ENCODE measurements around the gene DNAAF9.

The DNAAF9 gene

GRCh38 chr20:3398681-3399252 is 8.7 kb downstream of the DNAAF9 start:
- Histone ChIP-seq H3K36me3 (ENCODE audit: low read depth) (0 out of 2 replicates have a peak, but pooled peaks cover 6% of the 10 kb centered on the region), H3K27ac (ENCODE audit: poor library complexity, severe bottlenecking) (no peak overlapping the region), H3K9me3 (ENCODE audit: severe bottlenecking) (peaks cover 5% of the 10 kb centered on the region), H3K4me1 (ENCODE audit: insufficient read depth, poor library complexity, severe bottlenecking) (no peaks in the 10 kb centered on the region), H3K4me3 (ENCODE audit: severe bottlenecking) (no peak overlapping the region), H3K27me3 (ENCODE audit: insufficient read depth, poor library complexity, severe bottlenecking) (no peaks in the 10 kb centered on the region)
- TF ChIP-seq, protein P1, sequence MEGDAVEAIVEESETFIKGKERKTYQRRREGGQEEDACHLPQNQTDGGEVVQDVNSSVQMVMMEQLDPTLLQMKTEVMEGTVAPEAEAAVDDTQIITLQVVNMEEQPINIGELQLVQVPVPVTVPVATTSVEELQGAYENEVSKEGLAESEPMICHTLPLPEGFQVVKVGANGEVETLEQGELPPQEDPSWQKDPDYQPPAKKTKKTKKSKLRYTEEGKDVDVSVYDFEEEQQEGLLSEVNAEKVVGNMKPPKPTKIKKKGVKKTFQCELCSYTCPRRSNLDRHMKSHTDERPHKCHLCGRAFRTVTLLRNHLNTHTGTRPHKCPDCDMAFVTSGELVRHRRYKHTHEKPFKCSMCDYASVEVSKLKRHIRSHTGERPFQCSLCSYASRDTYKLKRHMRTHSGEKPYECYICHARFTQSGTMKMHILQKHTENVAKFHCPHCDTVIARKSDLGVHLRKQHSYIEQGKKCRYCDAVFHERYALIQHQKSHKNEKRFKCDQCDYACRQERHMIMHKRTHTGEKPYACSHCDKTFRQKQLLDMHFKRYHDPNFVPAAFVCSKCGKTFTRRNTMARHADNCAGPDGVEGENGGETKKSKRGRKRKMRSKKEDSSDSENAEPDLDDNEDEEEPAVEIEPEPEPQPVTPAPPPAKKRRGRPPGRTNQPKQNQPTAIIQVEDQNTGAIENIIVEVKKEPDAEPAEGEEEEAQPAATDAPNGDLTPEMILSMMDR (IDR thresholded peaks at IDR 0.05; ENCODE audit: poor library complexity, severe bottlenecking), result no peak
- ATAC-seq (ENCODE audit: low read depth) (no peak), DNase-seq (ENCODE audit: low spot score) (no peak)

DNA sequence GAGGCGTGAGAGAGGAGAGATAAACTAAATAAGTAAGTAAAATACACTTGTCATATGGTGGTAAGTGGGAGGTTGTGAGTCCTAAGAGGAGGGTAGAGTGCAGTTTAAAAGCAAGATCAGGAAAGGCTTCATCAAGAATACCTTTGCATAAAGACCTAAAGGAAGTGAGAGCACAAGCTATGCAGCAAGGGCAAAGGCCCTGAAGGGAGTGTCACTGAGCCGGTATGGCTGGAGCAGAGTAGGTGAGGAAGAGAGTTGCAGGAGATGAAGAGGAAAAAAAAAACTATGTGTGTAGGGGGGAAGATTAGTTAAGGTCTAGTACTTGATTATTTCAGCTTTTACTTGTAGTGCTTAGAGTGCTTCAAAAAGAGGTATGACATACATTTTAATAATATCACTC is 11.0 kb downstream of the DNAAF9 start:
- 0 out of 2 replicates have a peak, but pooled peaks cover 6% of the 10 kb centered on the region for H3K36me3 ChIP-seq (ENCODE audit: low read depth)
- H3K4me3 ChIP-seq (ENCODE audit: severe bottlenecking), result no peak overlapping the region
- H3K4me1 ChIP-seq (ENCODE audit: insufficient read depth, poor library complexity, severe bottlenecking), result no peaks in the 10 kb centered on the region
- no peaks in the 10 kb centered on the region for H3K27me3 ChIP-seq (ENCODE audit: insufficient read depth, poor library complexity, severe bottlenecking)
- no peak overlapping the region for H3K27ac ChIP-seq (ENCODE audit: poor library complexity, severe bottlenecking)
- H3K9me3 ChIP-seq (ENCODE audit: severe bottlenecking), result peaks cover 5% of the 10 kb centered on the region
- DNase-seq (ENCODE audit: low spot score), result no peak
- no peak for ATAC-seq (ENCODE audit: low read depth)
- TF ChIP-seq, protein P1 (IDR thresholded peaks at IDR 0.05; ENCODE audit: poor library complexity, severe bottlenecking), result no peak

GRCh38 chr20:3392756-3393155 is 14.7 kb downstream of the DNAAF9 start:
- Histone ChIP-seq H3K4me3 (ENCODE audit: severe bottlenecking) (no peak overlapping the region), H3K36me3 (ENCODE audit: low read depth) (no peaks in the 10 kb centered on the region), H3K27me3 (ENCODE audit: insufficient read depth, poor library complexity, severe bottlenecking) (no peaks in the 10 kb centered on the region), H3K9me3 (ENCODE audit: severe bottlenecking) (peaks cover 5% of the 10 kb centered on the region), H3K4me1 (ENCODE audit: insufficient read depth, poor library complexity, severe bottlenecking) (no peaks in the 10 kb centered on the region), H3K27ac (ENCODE audit: poor library complexity, severe bottlenecking) (no peak overlapping the region)
- DNase-seq (ENCODE audit: low spot score) (no peak), ATAC-seq (ENCODE audit: low read depth) (no peak)
- TF ChIP-seq, protein P1 (IDR thresholded peaks at IDR 0.05; ENCODE audit: poor library complexity, severe bottlenecking), result no peak

- no peak overlapping the region for H3K4me3 ChIP-seq (ENCODE audit: severe bottlenecking)
- DNase-seq (ENCODE audit: low spot score) (no peak), ATAC-seq (ENCODE audit: low read depth) (no peak)
- no peaks in the 10 kb centered on the region for H3K4me1 ChIP-seq (ENCODE audit: insufficient read depth, poor library complexity, severe bottlenecking)
- TF ChIP-seq, protein P1 (IDR thresholded peaks at IDR 0.05; ENCODE audit: poor library complexity, severe bottlenecking), result no peak
- H3K36me3 ChIP-seq (ENCODE audit: low read depth), result no peaks in the 10 kb centered on the region
- no peak overlapping the region for H3K27ac ChIP-seq (ENCODE audit: poor library complexity, severe bottlenecking)
- H3K9me3 ChIP-seq (ENCODE audit: severe bottlenecking), result peaks cover under 1% of the 10 kb centered on the region
- H3K27me3 ChIP-seq (ENCODE audit: insufficient read depth, poor library complexity, severe bottlenecking), result no peaks in the 10 kb centered on the region
Measured at GRCh38 chr20:3390759-3391425, 16.6 kb downstream of the DNAAF9 start.
